ENCODE data around the gene TRIML2. TPM values are rescaled to one million over a fixed set of nuclear protein-coding genes. Genes with fewer than 3 reads are reported as not detected.

TRIML2 gene
- total RNA-seq, 1 experiment from 2014 or later: 0.17 TPM

DNA sequence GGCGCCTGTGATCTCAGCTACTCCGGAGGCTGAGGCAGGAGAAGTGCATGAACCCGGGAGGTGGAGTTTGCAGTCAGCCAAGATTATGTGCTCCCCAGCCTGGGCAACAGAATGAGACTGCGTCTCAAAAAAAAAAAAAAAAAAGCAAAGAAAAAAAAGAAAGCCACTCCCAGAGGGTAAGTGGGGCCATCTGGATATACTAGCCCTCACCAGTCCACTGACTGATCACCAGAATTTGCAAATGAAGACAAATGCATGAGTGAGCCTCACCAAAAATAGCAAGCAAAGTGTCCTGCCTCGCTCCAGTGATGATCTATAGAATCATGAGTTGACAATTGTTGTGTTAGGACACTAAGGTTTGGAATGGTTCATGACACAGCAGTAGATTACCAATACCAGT lies 66.2 kb downstream of the TRIML2 start:
- intact Hi-C loops (cut with micrococcal nuclease; ENCODE audit: unreplicated experiment): no loop called here
- DNase-seq (ENCODE audit: low spot score): no peak
- CTCF ChIA-PET: no interaction called here
- Histone ChIP-seq H3K36me3 (ENCODE audit: insufficient read depth, low read length, poor library complexity, severe bottlenecking) (no peaks in the 10 kb centered on the region), H3K27ac (ENCODE audit: low read depth, low read length, poor library complexity, severe bottlenecking) (no peak overlapping the region), H3K4me1 (ENCODE audit: insufficient read depth, low read length, poor library complexity, severe bottlenecking) (no peaks in the 10 kb centered on the region), H3K27me3 (replicated peaks; ENCODE audit: insufficient read depth, low read depth, low read length, poor library complexity) (peaks cover 8% of the 10 kb centered on the region), H3K9me3 (ENCODE audit: low read depth, low read length, poor library complexity, severe bottlenecking) (no peaks in the 10 kb centered on the region), H3K4me3 (ENCODE audit: low read depth, low read length, poor library complexity, severe bottlenecking) (no peak overlapping the region)
- BruUV-seq (replicated peaks): no TSS peak
- POLR2A ChIA-PET (ENCODE audit: low non-redundant PET): no interaction called here
- no peak for TF ChIP-seq EZH2 (IDR thresholded peaks at IDR 0.05; ENCODE audit: borderline replicate concordance, low read depth, low read length, poor library complexity, severe bottlenecking)
- TF ChIP-seq CTCF (conservative IDR thresholded peaks at IDR 0.05; ENCODE audit: low read depth, low read length): no peak

DNA sequence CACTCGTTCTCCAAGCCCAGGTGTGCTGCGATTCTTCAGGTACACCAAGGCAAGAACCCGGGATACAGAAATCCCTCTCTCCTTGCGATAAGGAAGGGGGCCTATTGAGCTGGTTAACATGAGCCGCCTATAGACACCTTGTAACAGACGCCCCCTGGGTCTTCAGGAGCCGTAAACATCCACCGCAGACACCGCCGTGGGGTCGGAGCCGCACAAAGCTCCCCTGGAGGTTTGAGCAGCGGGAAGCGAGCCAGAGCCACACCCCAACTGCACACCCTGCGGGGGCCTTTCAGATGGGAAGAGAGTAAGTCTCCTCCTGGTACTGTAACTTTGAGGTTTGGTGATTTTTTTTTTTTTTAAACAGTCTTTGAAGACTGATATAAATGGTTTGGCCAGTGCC lies 67.2 kb downstream of the TRIML2 start:
- intact Hi-C loops (cut with micrococcal nuclease; ENCODE audit: unreplicated experiment): no loop called here
- Histone ChIP-seq H3K36me3 (ENCODE audit: insufficient read depth, low read length, poor library complexity, severe bottlenecking) (no peaks in the 10 kb centered on the region), H3K4me3 (ENCODE audit: low read depth, low read length, poor library complexity, severe bottlenecking) (no peak overlapping the region), H3K4me1 (ENCODE audit: insufficient read depth, low read length, poor library complexity, severe bottlenecking) (no peaks in the 10 kb centered on the region), H3K9me3 (ENCODE audit: low read depth, low read length, poor library complexity, severe bottlenecking) (no peaks in the 10 kb centered on the region), H3K27me3 (replicated peaks; ENCODE audit: insufficient read depth, low read depth, low read length, poor library complexity) (peaks cover under 1% of the 10 kb centered on the region), H3K27ac (ENCODE audit: low read depth, low read length, poor library complexity, severe bottlenecking) (no peak overlapping the region)
- POLR2A ChIA-PET (ENCODE audit: low non-redundant PET): no interaction called here
- no TSS peak for BruUV-seq (replicated peaks)
- no peak for DNase-seq (ENCODE audit: low spot score)
- TF ChIP-seq EZH2 (IDR thresholded peaks at IDR 0.05; ENCODE audit: borderline replicate concordance, low read depth, low read length, poor library complexity, severe bottlenecking): no peak
- no peak for TF ChIP-seq CTCF (conservative IDR thresholded peaks at IDR 0.05; ENCODE audit: low read depth, low read length)
- CTCF ChIA-PET: no interaction called here

DNA sequence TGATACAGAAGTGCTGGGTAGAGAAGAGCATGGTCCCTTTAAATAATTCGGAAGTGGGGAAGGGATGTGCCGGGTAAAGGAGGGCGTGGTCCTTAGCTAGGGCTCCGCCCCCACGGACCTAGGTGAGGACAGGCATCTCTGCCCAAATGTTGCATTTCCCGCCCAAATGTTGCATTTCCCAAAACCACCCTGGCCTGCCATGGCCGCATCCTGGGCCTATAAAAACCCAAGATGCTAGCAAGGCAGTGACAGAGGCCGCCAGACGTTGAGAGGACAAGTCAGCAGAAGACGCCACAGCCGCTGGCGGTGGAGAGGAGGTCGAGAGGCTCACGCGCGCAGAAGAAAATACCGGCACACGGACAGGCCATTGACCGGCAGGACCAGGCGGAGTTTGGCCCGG lies 67.7 kb downstream of the TRIML2 start:
- CTCF ChIA-PET: no interaction called here

More for the DNA sequence above, 67.7 kb downstream of the TRIML2 start:
- H3K27me3 ChIP-seq (replicated peaks; ENCODE audit: insufficient read depth, low read depth, low read length, poor library complexity): no peaks in the 10 kb centered on the region
- no peaks in the 10 kb centered on the region for H3K4me1 ChIP-seq (ENCODE audit: insufficient read depth, low read length, poor library complexity, severe bottlenecking)
- H3K9me3 ChIP-seq (ENCODE audit: low read depth, low read length, poor library complexity, severe bottlenecking): no peaks in the 10 kb centered on the region
- POLR2A ChIA-PET (ENCODE audit: low non-redundant PET): no interaction called here
- H3K27ac ChIP-seq (ENCODE audit: low read depth, low read length, poor library complexity, severe bottlenecking): no peak overlapping the region
- no peak overlapping the region for H3K4me3 ChIP-seq (ENCODE audit: low read depth, low read length, poor library complexity, severe bottlenecking)
- intact Hi-C loops (cut with micrococcal nuclease; ENCODE audit: unreplicated experiment): no loop called here
- no peak for DNase-seq (ENCODE audit: low spot score)
- no TSS peak for BruUV-seq (replicated peaks)
- no peaks in the 10 kb centered on the region for H3K36me3 ChIP-seq (ENCODE audit: insufficient read depth, low read length, poor library complexity, severe bottlenecking)
- no peak for TF ChIP-seq EZH2 (IDR thresholded peaks at IDR 0.05; ENCODE audit: borderline replicate concordance, low read depth, low read length, poor library complexity, severe bottlenecking)
- TF ChIP-seq CTCF (conservative IDR thresholded peaks at IDR 0.05; ENCODE audit: low read depth, low read length): no peak

Other genes with a start within 250 kb of the TRIML2 start
- gene ZFP42, start 113.8 kb downstream of the TRIML2 start, total RNA-seq (2021): not detected in 2 replicates
- gene TRIML1, start 29.8 kb upstream of the TRIML2 start, total RNA-seq (2021): not detected in 2 replicates